Retinal pigment epithelial cell (primary cell): Measurements from ENCODE around the gene HSPB7.
"Not testable (repeated sequence)": the region's sequence is repeated elsewhere in the genome, so short reads cannot be mapped to it uniquely, and the experiment has no call there.

Source experiments
- DNase-seq: peaks from one replicate; pipeline ENCODE4 v3.0.0-alpha.2; 2010; ENCODE audit warnings: low read depth
- H3K4me3 ChIP-seq: 2 replicates; pipeline ENCODE4 v1.5.1; 2011; ENCODE audit warnings: mild to moderate bottlenecking, low read length, control low read depth, moderate library complexity
- TF ChIP-seq, protein P1 (sequence below): conservative IDR thresholded peaks from 2 replicates; pipeline ENCODE4 v1.5.1; 2011; ENCODE audit warnings: low read depth, low read length, control low read depth, inconsistent platforms

Gene HSPB7

DNA sequence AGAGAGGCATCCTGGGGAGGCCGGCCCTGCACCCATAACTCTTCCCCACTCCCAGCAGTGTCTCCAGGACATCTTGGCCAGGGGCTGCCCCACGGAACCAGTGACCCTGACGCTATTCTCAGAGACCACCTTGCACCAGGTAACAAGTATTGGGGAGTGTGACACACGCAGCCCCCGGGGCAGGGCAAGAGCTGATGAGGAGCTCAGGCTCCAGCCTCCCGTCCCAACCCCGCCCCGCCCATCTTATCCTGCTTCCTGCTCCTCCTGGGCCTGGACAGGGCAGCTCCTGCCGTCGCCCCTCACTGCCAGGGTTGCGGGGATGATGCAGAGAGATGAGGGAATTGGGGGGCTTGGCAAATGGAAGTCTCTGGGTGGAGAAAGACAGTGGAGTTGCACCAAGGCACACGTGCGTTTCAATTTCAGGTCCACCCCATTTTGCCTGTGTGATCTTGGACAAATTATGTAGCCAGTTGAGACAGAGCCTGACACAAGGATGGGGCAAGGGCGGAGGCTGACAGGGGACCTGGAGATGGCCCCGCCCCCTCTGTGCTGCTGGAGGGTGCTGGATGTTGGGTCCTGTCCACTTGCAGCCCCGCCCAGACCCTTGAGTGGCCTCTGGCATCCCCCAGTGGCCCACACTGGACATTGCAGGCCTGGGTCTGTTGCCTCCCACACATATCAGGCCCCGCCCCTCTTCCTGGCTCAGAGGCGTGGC is 14.7 kb upstream of the HSPB7 start:
- no peak for DNase-seq
- no peak overlapping the region for H3K4me3 ChIP-seq
- TF ChIP-seq, protein P1, sequence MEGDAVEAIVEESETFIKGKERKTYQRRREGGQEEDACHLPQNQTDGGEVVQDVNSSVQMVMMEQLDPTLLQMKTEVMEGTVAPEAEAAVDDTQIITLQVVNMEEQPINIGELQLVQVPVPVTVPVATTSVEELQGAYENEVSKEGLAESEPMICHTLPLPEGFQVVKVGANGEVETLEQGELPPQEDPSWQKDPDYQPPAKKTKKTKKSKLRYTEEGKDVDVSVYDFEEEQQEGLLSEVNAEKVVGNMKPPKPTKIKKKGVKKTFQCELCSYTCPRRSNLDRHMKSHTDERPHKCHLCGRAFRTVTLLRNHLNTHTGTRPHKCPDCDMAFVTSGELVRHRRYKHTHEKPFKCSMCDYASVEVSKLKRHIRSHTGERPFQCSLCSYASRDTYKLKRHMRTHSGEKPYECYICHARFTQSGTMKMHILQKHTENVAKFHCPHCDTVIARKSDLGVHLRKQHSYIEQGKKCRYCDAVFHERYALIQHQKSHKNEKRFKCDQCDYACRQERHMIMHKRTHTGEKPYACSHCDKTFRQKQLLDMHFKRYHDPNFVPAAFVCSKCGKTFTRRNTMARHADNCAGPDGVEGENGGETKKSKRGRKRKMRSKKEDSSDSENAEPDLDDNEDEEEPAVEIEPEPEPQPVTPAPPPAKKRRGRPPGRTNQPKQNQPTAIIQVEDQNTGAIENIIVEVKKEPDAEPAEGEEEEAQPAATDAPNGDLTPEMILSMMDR, result peak; percentile 95

DNA sequence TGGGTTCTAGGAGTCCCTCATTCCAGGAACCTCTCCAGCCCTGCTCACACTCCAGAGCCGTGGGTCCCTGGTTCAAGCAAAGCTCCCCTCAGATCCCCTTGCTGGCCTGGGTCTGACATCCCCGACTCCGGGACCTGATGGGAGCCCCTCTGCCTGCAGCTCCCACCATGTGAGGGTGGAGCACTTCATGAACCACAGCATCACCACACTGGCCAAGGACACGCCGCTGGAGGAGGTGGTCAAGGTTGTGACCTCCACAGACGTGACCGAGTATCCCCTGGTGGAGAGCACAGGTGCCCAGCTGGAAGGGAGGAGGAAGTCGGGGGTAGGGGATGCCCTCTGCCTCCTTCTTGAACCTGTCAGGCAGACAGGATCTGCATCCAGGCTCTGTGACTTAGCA is 13.7 kb upstream of the HSPB7 start:
- no peak for DNase-seq
- no peak overlapping the region for H3K4me3 ChIP-seq
- TF ChIP-seq, protein P1, result no peak

DNA sequence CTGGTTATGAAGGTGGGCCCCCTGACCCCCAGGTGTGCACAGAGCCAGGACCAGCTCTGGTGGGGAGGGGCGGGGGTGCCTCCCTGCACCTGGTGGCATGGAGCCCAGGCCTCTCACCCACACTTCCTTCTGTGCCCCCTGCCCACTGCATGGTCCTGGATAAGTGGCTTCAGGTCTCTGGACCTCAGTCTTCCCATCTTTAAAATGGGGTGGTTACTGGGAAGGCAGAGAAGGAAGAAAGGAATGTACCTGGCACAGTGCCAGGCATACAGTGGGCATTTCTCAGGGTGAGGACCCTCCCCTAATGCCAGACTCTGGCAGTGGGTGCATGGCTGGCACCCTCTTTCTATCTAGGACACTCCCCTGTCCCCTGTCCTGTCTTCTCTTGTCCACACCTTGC is 11.4 kb upstream of the HSPB7 start:
- TF ChIP-seq, protein P1, result no peak
- H3K4me3 ChIP-seq, result no peak overlapping the region
- DNase-seq, result no peak

DNA sequence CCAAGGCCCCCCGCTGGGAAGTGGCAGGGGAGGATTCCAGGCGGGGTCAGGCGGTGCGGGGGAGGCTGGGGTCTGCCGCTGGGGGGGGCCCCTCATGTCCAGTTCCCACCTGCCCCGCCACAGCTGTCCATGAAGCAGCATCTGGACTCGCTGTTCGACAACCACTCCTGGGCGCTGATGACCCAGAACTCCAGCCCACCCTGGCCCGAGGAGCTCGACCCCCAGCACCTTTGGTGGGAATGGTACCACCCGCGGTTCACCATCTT is 11.1 kb upstream of the HSPB7 start:
- not testable (repeated sequence) for DNase-seq, H3K4me3 ChIP-seq

DNA sequence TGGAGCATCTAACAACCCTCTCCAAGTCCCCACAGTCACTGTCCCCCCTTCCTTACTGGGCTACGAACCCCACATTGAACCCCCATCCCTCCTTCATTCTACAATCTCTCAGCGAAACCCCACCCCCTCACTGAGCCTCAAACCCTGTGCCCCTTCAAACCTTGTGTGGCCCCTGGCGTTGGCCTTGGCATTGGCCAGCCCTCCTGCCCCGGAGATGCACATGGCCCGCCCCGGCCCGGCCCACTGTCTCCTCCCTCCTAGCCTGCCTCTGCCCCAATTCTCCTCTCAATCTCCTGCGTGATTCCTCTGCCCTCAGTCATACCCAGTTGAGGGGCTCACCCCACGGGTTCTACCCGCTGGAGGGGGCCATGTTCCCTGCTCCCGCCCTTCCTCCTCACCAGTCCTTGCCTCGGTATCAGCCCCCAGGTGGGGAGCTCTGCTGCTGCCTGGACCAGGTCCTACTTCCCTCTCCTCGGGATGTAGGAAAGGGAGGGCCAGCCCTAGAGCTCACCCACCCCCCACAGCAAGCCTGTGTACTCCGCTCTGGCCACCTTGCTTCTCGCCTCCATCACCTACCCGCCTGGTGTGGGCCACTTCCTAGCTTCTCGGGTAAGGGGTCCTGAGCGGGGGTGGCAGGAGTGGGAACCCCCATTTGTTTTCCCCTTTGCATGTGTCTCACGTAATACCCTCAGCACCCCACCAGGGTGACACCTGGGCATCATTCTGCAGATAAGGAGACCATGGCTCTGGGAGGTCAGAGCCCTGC is 10.6 kb upstream of the HSPB7 start:
- no peak overlapping the region for H3K4me3 ChIP-seq
- no peak for DNase-seq
- TF ChIP-seq, protein P1, result no peak

DNA sequence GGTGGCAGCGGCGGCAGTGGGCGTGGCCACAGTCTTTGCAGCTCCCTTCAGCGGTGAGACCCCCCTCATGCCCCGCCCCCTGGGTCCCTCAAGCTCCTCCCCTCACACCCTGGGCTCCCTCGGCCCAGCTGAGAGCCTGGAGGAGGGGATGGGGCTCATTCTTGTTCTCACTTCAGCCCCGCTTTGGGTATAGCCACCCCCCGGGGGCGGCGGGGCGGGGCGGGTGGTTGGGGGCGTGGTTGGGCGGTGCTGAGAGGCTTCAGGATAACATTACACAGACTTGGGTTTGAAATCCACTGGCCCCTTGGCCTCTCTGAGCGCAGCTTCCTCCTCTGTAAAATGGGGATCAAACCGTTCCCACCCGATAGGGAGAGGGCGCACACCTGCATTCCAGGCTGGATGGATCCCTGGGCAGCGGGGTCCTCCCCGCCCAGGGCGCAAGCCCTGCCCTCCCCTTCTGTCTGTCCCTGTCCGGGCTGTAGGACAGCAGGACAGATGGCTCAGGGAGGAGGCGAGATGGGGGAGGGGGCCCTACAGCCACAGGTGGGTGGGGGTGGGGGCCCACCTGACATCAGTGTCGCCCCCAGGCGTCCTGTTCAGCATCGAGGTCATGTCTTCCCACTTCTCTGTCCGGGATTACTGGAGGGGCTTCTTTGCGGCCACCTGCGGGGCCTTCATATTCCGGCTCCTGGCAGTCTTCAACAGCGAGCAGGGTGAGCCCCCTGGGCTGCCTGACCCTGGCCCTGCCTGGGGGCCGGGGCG is 9.1 kb upstream of the HSPB7 start:
- no peak for DNase-seq
- TF ChIP-seq, protein P1, result no peak
- peak overlapping the region; percentile 26 for H3K4me3 ChIP-seq

DNA sequence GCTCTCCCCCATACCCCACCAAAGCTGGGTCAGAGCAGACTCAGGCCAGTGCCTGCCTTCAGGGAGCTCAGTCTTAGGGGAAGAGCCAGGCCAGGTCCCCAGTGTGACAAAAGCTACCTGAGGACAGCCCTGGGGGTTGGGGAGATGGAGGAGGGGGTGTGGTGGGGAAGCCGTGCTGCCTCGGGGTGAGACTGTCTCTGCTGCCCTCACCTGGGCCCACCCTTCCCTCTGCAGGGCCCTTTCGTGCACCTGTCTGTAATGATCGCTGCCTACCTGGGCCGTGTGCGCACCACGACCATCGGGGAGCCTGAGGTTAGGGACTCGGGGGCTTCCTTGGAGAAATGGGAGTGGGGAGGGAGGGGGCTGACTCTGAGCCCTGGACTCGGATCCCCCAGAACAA is 8.5 kb upstream of the HSPB7 start:
- not testable (repeated sequence) for DNase-seq, H3K4me3 ChIP-seq
